Right renal cortex interstitium (tissue), 3 donors: ENCODE measurements around the gene NRCAM. TPM values are rescaled to one million over a fixed set of nuclear protein-coding genes. Genes with fewer than 3 reads are reported as not detected.

ENCODE experiments used
- DNase-seq, 3 donors: peaks; one replicate each; pipeline ENCODE4 v3.0.0-alpha.2; 2013; ENCODE audit warnings: low read depth in 3 of 3, low spot score in 2 of 3
- polyA plus RNA-seq, 3 donors: library from polyadenylated mRNA; unstranded; fragments of 120-200 nt; gene quantifications; one replicate each; pipeline ENCODE4 v1.2.1, GENCODE V29; 2013; ENCODE audit not compliant: insufficient read length in 3 of 3

The NRCAM gene
- polyA plus RNA-seq, 3 donors = 16.7 to 24.1 (median 19.8) TPM

DNA sequence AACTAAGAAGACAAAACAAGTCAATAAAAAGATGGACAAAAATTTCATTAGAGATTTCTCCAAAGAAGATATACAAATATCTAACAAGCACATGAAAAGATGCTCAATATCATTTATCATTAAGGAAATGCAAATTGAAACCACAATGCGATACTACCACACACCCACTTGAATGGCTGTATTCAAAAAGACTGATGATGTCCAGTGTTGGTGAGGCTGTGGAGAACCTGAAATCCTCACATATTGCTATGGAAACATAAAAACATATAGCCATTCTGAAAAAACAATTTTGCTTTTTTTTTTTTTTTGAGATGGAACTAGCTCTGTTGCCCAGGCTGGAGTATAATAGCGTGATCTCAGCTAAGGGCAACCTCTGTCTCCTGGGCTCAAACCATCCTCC is 202.0 kb downstream of the NRCAM start:
- DNase-seq = no peak

DNA sequence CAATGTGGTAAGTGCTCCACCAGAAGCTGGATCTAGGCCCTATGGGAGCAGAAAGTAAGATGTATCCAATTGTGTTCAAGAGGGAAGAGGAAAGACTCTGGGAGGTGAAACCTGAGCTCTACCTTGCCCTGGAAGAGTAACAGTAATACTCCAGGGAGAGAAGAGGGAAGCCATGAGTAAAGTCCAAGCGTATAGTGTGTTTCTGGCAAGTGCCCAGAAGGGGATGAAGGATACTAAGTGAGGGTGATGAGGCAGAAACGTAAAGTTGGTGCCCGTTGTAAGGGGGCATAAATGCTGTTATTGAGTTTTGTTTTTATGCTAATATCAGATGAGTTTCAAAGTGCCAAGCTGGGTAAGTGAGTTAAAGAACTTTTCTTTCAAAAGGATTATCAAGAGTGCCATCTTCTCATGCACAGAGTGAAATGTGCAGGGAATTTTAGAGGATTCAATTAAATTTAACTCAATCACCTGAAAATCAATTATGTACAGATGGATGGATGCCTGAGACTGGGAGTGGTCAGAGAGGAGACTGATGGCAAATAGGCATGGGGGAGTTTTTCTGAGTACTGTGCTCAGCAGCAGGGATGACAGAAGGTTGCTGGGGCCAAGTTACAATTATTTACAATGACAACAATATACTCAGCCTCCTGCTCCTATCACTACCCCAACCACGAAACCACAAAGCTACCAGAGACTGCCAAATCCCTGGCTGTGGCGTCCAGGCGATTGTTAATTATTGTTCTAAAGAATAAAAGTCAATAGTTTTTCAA is 202.8 kb downstream of the NRCAM start:
- DNase-seq = no peak

GRCh38 chr7:108252177-108252576 is 204.1 kb downstream of the NRCAM start:
- no peak for DNase-seq

GRCh38 chr7:108251700-108252099 is 204.5 kb downstream of the NRCAM start:
- no peak for DNase-seq

GRCh38 chr7:108249453-108249852 is 206.8 kb downstream of the NRCAM start:
- no peak for DNase-seq

- no peak for DNase-seq
Observed at GRCh38 chr7:108248821-108249220, 207.4 kb downstream of the NRCAM start.

GRCh38 chr7:108248418-108248817 is 207.8 kb downstream of the NRCAM start:
- DNase-seq = no peak

DNA sequence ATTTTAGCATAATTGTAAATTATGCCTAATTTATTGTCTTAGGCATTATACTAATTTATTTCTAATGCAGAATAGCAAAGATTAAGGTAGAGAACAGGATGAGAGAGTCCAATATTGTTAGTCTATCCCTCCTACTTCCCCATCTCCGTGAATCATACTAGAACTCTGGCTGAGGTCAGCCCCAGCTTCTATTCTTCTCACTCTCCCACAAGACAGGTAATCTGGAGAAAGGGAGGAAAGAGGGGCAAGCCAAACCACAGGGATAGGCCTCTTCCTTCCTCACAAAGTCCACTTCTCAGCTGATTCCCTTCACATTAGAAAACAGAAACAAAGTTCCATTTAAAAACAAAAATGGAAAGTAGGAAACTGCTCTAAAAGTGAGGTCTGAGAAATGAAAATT is 208.6 kb downstream of the NRCAM start:
- DNase-seq = no peak

- DNase-seq = peak; percentile 18 to 39 (median 27)
Observed at GRCh38 chr7:108246227-108246837, 209.9 kb downstream of the NRCAM start.

DNA sequence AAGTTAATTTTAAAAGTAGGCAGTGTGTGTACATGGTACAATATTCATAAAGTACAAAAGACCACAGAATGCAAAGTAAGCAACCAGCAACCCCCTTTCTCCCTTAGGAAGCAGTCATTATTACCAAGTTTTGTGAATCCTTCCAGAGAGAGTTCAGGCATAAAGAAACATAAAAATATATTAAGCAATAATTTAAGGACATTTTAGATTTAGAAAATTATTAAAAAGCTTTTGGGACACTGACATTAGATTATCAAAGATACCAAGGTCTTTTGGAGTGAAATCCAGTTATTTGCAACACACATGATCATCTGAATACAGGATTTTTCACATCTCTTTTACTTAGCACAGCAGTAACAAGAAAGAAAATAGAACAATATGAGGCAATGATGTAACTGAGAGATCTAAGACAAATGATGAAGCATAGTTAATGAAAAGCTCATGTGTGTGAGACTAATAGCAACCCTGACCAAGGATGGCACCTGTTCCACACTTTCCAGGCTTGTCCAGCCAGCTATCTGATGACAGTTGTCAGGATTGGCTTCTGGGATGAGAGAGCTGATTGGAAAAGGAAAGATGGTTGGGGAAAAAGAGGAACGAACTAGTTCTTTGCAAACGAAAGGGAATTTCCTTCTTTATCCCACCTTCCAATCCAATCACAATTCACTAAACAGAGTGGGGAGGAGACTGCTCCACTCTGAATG is 210.6 kb downstream of the NRCAM start:
- no peak for DNase-seq

GRCh38 chr7:108244110-108244509 is 212.1 kb downstream of the NRCAM start:
- DNase-seq = no peak

- no peak for DNase-seq
Observed at GRCh38 chr7:108239501-108240225, 216.6 kb downstream of the NRCAM start.

DNA sequence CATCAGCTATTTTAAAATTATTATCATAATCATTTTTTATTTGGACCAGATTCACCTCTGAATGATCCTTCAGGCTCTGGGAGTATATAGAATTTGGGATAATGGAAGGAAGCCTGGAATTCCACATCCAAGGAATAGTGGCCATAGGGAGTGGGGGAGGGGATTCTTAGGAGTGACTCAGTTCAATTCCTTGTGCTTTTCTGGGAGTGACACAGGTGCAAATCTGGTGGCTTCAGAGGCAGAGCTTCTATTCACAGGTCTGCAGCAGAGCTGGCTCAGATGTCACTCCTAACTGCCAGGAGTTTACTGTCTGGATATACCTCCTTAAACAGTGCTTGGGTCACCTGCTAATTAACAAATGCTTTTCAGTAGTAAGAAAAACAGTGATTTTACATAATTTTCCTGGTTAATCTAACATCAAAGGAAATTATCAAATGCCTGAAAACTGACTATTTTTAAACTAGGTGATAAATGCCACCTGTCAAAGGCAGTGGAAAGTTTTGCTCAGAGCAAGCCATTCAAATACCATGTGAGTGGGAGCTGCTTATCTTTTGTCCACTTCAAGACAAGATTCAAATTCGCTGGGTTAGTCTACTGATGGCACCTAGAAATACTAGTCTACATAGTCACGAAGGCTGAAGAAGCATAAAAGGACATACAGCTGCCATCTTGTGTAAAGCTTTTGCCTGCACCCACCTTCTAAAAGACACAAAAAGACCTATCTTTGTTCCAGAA is 219.4 kb downstream of the NRCAM start:
- DNase-seq = no peak

- no peak for DNase-seq
Observed at GRCh38 chr7:108235451-108236061, 220.7 kb downstream of the NRCAM start.

DNA sequence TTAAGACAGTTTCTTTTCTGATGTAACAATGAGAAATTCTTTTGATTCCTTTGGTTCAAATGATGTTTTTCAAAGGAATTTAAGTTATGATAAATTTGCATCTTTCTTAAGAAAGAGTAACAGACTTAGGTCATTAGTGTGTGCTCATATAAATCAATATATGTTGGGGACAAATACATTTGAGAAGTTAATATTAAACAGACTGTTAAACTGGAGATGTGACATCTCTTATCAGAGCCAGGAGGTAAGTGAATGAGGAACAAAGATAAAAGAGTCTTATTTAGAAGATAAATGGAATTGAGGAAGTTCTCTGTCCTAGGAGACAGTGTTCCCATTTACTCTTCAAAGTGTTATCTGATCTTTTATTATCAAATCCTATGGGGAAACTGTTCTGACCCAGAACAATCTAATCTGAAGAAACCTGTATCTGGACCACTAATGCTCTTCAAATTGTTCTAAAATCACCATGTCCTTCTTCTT is 221.2 kb downstream of the NRCAM start:
- DNase-seq = no peak

DNA sequence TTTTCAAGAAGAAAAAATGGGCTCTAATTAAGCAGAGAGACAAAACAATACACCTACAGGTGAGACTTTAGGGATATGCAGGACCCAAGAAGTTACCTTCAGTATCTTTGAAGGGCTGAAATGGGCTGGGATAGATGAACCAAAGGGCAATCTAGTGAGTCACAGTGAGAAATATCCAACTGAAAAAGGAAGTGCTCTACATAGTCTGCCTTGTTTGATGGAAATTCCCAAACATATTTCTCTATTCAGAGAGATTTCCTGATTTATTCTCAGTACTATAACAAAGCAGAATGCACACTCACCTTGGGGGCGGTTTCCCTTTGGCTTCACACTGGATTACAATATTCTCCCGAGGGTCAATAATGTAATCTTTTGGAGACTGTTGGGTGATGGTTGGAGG is 222.0 kb downstream of the NRCAM start:
- DNase-seq = no peak

DNA sequence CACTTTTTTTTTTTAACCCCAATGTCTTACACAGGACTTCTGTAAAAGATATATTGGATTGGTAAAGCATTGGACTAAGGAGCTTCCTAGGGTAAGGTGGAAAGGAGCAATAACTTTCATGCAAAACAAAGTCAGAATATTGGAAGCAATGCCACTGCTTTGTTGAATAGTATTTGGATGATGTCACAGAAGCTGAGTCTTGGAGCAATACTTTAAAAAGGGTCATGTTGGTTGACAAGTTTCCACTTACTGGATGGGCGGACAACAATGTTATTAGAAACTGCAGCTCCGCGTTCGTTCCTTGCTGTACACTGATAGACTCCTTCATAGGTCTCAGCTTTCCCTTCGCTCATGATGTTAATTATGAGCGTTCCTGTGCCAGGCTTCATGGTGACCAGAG is 224.2 kb downstream of the NRCAM start:
- no peak for DNase-seq

DNA sequence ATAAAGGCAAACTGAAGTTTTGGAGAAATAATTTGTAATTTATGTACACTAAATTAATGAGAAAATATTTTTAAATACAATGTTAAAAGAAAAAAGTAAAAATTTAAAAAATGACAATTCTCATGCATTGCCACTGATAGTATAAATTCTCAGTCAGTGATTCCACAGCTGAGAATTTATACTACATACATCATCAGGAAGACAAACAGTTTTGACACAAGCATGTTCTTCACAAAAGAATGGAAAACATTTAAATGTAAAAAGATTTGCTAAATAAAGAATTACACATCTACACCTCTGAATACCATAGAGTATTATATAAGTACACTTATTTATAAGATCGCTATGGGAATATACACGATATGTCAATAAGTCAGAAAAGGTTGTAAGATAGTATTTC is 225.0 kb downstream of the NRCAM start:
- DNase-seq = no peak

DNA sequence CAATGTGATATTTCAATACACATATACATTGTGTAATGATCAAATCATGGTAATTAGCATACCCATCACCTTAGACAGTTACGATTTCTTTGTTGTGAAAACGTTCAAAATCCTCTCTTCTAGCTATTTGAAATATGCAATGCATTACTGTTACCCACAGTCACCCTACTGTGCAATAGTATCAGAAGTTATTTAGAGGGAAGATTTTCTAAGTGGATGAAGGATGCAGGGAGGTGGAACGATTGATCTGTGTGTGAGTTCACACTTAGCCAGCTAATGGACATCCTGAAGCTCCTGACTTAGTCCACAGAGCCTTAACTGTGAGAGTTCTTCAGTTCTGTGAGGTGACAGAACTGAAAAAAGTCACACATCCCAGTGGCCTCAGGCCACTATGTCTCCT is 228.9 kb downstream of the NRCAM start:
- DNase-seq = no peak

GRCh38 chr7:108226816-108227299 is 229.4 kb downstream of the NRCAM start:
- DNase-seq = no peak
